GM12872 (cell line): ENCODE measurements around the gene GPR137B.
A peak's percentile ranks its signal among the peaks of the same experiment; 100 is the strongest.

Experiments used
- CTCF ChIP-seq: IDR thresholded peaks from 3 replicates; pipeline ENCODE4 v1.5.1; 2011; ENCODE audit warnings: low read depth, mild to moderate bottlenecking, low read length, moderate library complexity; ENCODE audit not compliant: insufficient read depth

Gene GPR137B

DNA sequence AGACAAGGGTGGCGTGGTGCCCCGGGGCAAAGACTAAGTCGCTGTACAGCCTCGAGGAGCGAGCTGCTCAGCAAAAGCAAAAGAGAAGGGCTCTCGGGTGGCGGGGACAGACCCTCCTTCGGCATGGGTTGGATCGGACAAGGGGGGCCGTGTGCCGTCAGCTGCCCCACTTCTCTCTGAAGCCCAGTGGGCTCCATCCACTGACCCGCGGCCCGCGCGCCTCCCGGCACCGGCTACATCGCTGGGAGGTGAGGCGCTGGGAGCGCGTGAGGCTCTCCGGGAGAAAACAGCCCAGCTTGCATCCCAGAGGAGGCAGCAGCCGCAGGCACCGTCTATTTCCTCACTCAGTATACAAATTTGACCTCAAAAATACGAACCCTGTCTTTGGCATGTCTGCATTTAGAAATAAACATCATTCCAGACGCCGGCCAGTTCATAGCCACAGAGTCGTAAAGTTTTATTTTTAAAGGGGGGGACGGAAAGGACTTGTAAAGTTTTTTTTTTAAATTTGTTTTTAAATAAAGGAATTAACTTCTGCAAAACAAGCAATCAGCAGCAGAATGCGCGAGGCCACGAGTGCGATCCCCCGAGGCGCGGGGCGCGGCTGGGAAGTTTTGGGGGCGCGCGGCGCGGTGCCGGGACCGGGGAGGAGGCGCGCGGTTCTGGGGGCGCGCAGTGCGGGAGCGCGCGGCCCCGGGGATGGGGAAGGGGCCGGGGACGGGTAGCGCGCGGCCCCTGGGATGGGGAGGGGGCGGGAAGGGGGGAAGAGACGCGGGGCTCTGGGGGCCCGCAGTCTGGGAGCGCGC is 689 bp upstream of the GPR137B start:
- TF ChIP-seq CTCF, result no peak

GRCh38 chr1:236143104-236143948 is 987 bp downstream of the GPR137B start:
- TF ChIP-seq CTCF, result no peak

- TF ChIP-seq CTCF, result no peak
Observed at GRCh38 chr1:236144033-236144432, 1.7 kb downstream of the GPR137B start.

DNA sequence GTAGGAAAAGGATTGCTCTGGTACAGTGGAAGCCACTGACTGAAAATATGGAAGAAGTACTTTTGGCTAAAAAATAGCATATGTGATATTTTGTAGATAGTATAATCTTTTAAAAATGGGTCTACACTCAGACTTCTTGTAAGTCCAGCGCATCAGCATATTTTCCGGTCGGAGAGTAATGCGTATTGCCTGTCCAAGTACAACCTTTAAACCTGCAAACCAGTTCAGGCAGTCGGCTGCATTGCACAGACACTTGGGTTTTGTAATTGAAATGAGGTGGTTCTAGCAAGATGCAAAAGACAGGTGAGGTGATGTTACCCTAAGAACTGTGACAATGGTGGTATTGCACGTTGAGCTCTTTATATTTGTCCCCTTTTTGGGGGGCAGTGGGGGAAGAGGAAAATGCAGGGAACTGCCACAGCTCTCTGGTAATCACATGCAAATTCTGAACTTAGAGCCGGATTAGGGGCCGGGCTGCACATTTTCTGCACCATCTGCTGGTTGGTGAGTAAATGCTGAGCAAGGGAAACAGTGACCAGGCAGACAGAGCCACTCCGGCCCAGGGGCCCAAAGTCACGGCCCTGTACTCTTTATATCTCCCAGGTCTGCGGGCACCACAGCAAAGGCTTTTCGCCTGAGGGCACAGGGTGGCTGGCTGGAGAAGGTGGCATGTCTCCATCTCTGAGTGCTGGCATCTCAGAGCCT is 2.3 kb downstream of the GPR137B start:
- 0 out of 3 replicates have a peak, but pooled peaks have one; percentile 17 for TF ChIP-seq CTCF

DNA sequence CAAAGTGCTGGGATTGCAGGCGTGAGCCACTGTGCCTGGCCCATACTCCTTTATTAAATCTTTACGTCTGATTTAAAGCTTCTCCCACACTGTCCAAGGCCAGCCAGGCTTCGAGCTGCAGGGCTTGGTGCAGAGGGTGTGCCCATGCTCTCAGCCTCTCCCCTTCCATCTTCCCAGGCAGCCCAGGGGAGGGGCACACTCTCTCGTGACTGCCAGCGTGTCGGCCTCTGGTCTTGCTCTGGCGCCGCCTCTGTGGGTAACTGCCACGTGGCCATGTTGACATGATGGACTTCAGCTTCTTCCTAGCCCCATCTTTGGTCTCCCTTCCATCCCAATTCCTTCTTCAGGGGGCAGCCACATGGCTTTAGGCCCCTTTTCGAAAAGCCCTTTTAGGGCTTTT is 4.7 kb downstream of the GPR137B start:
- no peak for TF ChIP-seq CTCF

DNA sequence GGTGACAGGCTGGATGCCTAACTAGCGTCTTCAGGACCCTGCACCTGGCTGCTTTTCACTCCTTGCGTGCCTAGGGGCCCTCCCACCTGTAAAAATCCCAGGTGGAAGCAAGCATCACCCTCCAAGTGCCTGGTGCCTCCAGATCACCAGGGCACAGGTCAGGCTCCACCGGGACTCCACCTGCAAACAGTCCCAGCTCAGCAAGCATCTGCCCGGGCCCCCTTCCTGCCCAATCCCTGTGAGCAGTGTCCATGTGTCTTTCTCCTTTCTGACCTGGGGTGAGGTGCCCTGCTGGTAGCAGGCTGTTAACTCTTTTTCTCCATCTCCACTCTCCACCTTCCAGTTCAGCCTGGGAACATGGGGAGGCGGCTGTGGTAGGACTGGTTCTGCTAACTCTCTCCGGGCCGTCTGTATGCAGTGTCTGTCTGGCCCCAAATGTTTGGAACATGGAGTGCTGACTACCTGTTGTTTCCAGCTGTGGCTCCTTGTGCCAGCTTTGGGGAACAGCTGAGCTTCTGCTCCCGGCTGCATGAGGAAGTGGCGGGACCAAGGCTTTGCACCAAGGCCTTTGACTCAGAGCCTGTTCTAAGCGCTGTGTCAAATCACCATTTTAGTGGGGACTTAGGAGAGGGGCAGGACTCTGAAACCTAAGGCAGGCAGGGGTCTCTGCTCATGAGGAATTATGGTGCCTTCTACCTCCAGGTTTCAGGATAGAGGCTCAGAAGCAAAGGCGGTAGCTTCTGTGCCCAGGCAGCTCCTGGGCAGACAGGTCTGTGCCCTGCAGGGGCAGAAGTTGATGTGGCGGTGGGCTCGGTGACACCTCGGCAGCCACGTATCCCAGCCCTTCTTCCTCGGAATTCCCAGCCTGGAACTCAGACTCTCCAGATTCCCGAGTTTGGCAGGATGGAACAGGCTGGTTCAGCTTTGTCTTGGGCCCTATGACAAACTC is 5.5 kb downstream of the GPR137B start:
- no peak for TF ChIP-seq CTCF
